HS-27A (cell line): Measurements from ENCODE around the gene PARP1.

ENCODE experiments used
- DNase-seq: peaks from one replicate; pipeline ENCODE4 v3.0.0-alpha.2; 2012; ENCODE audit warnings: low read depth, missing footprints

The PARP1 gene

DNA sequence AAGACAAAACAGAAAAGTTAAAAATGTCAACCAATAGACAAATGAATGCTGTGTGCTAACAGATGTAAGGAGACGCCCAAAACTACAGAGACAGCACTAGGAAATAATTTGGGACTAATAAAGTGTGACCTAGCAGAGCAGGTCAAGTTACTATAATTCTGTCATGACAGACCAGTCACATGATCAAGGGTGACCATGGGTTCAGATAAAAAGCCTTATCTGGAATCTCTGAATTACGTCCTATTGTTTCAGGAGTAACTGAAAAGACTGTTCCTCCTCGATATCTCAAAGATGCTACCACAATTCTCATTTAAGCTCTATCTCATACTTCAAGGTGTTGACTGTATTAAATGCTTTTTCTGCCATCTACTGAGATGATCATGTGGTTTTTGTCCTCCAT is 31.6 kb downstream of the PARP1 start:
- DNase-seq: no peak

DNA sequence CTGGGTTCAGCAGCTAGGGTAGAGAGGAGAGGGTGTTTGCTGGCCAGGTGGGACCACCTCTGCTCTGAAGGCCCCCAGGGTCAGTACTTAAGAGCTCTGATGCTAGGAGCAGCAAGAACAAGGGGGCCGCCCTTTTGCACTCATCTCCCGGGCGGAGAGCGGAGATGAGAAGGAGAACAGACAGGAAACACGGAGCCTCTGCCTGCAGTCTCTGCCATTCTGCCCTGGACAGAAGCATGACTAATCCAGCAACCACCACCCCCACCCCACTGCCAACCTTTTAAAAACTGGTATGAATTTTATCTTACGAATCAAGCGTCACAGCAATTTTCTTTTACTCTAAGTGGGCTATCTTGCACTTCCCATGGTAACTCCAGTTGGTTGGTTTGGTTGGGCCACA is 34.5 kb downstream of the PARP1 start:
- DNase-seq: no peak

DNA sequence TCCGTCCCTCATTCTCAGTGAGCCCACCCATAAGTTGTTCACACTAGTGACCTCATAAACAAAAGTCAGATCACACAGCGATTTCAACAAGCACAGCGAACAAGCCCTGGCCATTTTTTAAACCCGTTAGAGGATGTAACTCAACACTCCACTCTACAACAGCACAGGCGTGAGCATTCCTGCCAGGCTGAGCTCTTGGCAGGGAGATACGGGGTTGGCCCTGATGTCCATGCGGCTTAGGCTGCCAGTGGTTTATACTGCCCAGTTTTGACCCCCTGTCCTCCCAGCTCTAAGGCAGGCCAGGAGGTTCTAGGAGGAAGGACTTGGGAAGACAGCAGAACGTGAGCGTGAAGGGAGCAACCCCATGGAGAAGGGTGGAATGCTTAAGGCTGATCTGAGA is 35.0 kb downstream of the PARP1 start:
- no peak for DNase-seq

DNA sequence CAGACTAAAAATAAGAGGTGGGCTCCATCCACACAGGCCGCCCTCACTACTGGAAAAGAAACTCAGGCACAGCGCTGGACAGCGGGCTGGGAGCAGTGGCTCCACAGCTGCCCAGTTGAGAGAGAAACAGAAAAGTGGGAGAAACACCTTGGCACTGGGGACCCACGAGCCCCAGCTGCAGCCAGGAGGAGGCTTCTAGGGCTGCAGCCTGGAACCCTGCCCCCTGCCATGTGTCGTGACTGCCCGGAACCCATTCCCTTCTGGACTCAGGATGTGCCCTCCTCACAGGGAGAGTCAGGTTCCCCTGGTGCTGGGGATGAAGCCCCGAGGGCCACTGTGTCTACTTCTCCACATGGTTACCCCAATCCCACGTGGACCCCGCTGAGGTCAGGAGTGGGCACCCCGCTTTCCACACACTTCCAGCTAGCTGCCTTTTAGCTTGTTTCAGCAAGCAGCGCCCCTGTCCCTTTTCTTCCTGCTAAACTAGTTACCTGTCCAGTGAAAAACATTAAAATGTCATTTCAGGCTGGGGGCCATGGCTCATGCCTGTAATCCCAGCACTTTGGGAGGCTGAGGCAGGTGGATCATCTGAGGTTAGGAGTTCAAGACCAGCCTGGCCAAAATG is 35.9 kb downstream of the PARP1 start:
- DNase-seq: no peak

DNA sequence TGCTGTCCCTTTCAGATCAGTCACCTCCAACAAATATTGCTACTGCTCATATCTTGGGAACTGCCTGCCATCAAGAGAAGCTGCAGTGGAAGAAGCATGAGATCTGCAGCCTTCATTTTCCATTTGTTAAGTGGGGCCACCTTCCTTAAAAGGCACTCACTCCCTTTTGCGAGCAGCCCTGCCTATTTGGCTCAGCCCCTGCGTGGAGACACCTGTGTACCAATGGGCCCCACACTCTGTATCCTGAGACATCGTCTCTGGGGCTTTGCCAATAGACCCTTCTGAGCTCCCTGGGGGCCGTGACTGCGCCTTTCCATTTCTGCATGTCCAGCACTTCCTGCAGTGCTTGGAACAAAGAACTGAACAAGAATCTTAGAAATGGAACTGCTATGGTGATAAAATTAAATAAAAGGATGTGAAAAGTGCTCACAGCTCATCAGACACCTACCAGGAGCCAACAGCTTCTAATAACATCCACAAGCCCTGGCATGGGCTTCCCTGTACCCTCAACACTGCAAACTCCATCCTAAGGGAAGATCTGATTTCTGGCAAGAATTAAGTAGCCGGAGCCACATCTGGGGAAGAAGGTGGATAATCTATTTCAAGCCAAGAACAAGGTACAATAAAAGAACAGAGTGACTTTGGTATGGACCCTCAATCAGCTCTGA is 36.7 kb downstream of the PARP1 start:
- no peak for DNase-seq

DNA sequence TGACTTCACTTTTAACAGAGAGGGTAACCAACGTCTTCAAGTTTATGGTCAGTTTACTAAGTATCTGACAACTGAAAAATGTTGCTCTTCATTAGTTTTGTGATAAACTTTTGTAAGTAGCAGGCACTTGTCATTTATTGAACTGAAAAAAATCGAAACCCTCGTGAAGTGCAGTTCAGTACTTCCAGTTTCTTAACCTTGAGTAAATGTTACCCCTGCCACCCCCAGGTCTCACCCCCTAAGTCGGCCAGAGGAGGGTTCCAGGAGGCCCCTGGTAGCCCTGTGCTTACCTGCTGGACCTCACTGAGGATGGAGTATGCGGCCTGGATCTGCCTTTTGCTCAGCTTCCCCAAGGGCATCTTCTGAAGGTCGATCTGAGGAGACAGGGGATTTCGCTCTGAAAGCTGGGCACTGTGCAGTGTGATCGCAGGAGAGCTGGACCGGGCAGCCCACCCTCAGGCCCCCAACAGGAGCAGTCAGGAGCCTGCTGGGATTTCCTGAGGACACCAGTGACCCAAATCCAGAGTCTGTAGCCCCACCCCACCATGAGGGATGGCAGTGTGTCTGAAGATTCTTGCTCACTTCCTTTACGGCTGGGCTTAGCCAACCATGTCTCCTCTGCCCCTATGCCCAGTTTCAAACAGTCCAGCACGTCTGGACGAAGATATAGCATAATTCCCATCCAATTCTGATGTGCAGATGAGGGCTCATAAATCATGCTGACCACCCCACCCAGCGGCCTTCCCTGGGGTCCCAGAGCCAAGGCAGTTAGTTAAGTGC is 37.6 kb downstream of the PARP1 start:
- no peak for DNase-seq

DNA sequence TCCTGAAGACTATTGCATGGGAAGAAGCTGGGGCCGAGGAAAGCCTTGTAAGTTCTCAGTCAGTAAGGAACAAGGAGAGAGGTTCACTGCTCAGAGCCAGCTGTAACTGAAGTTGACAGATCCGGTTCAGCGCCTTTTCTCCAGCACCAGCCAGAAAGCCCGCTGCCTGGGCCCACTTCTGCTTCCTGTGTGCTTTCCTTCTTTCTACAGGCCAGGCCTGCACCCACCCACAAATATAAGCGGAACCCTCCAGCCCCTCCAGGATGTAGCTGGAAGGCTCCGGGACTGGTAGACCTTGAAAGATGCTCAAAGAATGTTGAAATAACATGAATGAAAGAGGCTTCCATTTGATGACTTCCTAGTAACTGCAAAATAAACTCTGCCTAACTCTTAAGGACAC is 38.8 kb downstream of the PARP1 start:
- DNase-seq: no peak

DNA sequence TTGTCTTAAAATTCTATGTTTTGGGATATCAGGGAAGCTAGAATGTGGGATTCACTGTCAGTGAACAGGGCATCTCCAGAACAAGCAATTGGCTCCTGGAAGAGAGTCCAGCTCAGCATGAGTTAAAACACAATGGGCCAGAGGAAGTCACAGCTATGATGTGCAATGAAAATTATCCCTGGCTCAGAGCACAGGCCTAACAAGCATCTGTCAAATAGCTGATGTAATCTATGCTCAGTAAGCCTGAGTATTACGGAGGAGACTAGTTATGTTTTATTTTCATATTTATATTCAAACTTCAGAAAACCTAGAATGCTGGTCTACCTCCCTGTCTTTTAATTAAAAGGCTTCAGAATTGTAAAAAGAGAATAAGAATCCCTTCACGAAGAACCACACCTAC is 41.6 kb downstream of the PARP1 start:
- DNase-seq: no peak

DNA sequence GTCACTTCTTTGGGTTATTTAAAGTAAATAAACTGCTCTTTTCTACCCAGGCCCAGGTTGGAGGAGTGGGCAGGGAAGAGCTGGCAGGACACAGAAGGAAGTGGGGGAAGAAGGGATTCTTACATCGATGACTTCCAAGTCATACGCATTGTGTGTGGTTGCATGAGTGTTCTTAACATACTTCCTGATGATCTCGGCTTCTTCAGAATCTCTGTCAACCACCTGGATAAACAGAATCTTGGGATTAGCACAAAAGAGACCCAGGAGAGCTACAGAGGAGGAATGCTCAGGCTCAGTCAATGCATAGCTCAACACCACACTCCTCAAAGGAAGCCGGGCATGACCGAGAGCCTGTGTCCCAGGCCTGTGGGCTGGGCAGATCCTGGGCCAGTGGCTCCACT is 42.1 kb downstream of the PARP1 start:
- no peak for DNase-seq

DNA sequence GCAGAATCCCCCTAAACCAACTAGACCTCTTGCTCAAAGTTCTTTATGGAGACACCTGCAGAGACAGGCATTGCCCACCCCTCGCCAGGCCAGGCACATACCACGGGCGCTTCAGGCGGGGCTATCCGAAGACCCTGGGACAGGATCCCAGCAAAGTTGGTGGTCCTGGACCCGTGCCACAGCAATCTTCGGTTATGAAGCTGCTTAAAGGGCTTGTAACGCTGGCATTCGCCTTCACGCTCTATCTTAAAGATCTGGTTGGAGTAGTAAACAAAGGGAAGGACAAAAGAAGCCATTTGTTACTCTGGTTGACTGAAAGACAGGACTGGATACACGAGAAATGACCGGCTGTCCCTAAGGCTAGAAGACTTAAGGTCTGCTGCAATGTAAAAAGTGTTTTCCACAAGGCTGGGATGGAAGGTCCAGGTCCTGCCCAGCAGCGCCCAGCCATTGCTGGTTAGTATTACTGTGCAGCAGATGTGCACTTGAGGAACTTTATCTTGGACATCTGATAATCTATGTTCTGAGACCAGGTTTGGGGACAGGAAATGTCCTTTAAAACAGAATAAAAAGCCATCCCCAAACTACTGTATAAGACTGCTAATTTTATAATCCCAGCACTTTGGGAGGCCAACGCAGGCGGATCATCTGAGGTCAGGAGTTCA is 42.9 kb downstream of the PARP1 start:
- no peak for DNase-seq

DNA sequence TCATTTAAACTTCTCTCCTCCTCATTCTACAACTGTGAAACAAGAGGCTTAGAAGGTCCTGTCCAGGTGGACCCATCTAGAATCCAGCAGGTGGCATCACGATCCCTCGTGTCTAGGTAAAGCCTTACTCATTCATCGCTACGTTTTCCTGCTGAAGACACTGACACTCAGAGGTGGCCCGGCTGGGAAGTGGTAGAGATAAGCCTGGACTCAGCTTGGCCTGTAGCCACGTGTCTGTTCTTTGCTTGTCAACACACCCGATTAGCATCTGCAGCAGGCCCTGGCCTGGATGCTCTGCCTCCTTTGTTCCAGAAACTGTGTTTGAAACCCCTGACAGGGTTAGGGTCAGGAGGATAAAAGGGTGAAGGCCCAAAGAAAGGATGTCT is 43.4 kb downstream of the PARP1 start:
- no peak for DNase-seq

DNA sequence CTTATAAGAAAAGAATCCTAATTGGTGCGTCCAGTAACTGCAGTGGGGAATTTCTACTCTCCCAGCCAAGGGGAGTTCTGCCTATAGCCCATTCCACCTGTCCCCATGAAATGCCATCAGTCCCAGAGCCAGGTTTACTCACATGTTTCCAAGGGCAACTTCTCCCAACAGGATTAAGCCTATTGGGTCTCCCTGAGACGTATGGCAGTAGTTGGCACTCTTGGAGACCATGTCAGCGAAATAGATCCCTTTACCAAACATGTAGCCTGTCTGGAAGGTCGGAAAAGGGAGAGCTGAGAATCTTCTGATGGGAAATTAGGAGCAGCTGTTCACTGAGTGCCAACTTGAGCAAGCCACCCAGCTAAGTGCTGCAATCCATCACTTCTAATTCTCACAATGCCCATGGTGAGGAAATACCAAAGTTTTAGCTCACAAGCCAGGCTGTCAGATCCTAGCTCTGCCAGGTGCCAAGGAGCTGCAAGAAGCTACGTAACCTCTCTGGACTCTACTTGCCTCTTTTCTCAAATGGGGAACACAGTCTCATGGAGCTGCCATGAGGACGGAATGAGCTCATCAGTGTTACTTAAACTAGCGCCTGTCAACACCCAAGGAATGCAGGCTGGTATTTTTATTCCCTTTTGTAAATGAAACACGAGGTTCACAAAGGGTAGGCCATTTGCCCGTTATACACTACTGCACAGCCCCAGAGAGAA is 43.9 kb downstream of the PARP1 start:
- DNase-seq: no peak

DNA sequence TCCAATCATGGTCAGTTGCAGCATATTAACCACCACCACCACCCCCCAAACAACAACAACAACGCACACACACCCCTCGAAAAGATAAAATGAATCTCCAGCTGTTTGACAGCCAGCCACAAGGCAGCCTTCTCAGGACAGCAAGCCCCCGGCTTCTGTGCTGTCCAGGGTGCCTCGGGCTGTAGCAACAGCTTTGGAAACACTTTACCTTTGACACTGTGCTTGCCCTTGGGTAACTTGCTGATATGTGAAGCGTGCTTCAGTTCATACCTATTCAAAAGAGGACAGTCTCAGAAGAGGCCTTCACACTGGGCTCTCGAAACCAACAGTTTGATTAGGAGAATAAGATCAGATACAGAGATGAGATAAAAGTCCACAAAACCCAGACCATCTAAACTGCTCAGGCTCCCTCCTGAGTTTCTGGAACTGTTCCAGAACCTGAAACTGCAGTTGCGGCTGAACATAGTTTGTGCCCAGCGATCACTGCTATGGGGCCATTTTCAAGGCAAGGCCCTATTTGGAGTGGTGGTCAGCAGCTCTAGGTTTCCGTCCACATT is 44.9 kb downstream of the PARP1 start:
- DNase-seq: no peak

DNA sequence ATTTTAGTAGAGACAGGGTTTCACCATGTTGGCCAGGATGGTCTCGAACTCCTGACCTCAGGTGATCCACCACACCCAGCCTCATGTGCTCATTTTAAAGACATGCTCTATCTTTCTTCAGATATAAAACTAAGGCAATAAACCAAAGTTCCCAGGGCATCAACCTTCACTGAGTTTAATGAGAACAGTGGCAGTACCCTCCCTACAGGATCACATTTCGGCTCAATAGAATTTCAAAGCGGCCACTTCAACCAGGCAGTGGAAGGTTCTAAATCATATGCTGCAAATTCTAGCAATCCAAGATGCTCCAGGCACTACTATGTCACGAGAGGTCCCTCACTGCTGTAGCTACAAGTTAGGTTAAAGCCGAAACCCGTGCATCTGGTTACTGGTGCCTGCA is 45.5 kb downstream of the PARP1 start:
- no peak for DNase-seq

DNA sequence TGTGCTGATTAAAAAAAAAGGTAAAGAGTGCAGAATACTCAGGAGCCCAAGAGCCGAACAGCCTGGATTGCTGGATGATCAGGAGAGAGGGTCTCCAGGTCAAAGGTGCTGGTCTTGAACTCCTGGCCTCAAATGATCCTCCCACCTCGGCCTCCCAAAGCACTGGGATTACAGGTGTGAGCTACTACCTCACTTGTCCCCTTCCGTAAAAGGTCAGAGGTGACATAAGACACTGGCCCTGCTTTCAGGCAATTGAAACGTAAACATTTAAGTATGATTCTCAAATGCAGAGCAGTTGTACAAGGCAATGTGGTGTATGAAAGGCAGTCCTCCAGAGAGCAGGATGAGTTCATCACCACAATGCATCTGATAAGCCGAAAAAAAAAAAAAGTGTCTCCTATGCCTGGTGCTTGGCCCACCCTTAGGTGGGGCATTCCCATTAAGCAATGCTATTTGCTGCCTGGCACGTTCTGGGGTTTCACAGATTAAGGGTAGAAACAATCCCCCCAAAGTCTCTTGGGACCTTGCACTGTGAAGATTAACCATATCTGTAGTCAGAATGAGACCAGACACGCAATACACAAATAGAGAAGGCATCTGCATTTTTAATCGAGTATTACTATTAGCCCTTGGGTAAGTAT is 47.7 kb downstream of the PARP1 start:
- no peak for DNase-seq

DNA sequence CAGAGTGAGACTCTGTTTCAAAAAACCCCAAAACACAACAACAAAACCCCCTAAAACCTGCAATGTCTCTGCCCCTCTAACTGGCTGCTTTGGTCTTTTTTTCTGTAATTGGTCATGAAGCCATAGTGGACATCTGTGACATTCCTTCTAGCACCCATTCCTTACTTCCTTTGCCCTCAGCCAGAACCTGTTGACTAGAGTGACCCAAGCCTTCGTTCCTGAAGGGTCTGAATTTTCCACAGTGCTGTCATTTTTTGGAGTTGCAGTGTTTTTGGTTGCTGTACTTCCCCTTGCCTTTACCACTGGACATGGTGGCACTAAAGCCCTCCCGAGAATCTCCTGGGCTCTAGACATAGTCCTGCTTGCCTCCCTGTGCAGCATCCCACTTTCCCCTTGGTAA is 50.5 kb downstream of the PARP1 start:
- no peak for DNase-seq

DNA sequence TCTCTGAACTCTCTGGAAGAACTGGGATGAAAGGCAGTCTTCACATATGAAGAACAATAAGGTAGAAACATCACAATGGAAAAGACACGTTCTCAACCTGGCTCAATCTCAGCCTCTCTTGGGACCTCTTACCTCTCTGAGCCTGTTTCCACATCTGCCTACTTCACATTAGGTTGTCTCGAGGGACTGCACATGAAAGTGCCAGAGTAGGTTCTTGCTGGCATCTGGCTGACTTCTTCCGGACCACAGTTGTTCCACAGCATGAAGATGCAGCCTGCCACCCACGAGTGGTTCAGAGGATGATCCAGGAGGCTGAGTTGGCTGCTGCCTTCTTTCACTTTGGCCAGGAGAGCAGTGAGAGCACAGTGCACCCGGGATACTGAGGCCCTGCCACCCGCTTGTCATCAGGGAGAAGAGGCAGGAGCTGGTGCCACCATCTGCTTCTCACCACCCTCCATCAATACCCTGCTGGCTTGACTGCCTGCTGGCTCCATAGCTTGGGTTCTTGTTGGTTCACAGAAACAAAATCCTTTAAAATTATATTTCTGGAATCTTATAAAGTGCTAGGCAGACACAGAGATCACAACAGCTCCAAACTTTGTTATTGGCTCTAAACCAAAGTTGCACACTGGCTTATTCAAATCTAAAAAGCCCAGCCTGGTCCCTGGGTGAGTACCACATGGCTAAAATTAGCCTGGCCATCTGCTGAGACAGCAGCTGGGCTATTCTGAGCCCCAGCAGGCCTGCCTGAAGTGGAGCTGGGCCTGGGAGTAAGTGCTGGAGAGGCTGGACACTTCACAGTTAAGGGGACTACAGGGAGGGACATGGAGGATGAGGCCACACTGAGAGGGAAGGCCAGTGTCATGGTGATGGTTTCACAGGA is 52.0 kb downstream of the PARP1 start:
- no peak for DNase-seq

DNA sequence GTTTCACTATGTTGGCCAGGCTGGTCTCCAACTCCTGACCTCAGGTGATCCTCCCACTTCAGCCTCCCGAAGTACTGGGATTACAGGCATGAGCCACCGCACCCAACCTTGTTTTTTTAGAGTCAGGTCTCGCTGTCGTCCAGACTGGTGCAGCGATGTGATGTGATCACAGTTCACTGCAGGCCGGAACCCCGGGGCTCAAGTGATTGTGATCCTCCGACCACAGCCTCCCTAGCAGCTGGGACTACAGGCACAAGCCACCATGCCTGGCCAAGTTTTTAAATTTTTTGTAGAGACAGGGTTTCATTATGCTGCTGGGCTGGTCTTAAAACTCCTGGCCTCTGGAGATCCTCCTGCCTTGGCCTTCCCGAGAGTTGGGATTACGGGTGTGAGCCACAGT is 52.9 kb downstream of the PARP1 start:
- no peak for DNase-seq

DNA sequence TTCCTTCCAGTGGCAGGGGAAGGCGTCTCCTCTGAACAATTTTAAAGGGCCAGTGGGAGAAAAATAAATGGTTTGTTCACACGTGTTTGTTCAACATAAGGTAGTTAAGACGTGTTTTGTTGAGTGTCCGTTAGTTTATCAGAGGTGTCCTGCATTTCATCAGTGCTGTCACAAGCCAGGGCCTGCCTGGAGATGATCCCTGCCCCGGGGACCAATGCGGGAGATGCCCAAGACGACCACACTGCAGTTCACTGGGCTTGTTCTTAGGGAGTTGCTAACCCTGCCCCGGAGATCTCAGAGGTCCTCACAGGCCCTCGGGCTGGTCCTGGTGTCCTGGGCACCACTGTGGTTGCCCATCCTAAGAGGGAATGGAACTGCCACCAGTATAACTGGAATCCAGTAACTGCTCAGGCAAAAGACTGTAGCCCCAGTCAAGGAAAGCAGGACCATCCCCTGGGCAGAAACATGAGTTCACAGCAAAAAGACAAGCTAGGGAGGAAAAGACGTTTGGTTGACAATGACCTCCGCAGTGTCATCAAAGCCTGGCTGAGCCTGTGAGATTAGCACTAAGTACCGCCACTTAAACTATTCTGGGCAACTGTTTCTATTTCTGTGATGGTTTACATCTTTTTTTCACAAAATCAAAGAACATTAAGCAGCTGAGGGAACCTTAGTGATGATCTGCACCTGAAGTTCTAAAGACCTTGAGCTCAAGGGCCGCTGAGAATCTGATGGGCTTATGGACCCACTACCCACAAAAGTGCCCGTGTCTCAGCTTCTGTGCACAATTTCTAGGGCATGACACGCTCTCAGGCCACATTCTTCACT is 54.0 kb downstream of the PARP1 start:
- DNase-seq: no peak

DNA sequence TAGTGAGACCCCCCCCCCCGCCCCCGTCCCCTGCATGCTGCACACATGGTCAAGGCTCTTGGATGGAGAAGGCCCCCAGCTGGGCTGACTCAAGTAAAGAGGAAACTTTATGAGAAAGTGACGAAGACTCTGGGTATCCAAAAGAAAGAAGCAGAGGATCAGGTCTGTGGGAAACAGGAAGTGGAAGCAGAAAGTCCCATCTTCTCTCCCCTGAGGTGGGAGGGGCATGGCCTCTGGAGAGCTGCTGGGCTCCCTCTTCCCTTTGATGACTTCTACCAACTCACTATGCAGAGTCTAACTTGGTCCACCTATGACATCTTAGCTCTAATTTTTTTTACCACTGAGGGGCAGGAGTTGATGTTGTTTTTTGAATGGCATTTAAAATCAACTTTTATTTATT is 56.2 kb downstream of the PARP1 start:
- DNase-seq: no peak
